ENCODE data around the gene SPATA16.
"Not testable (repeated sequence)": the region's sequence is repeated elsewhere in the genome, so short reads cannot be mapped to it uniquely, and the experiment has no call there.

The SPATA16 gene

GRCh38 chr3:172938788-172939187 is 202.2 kb downstream of the SPATA16 start:
- DNase-seq, result no peak

DNA sequence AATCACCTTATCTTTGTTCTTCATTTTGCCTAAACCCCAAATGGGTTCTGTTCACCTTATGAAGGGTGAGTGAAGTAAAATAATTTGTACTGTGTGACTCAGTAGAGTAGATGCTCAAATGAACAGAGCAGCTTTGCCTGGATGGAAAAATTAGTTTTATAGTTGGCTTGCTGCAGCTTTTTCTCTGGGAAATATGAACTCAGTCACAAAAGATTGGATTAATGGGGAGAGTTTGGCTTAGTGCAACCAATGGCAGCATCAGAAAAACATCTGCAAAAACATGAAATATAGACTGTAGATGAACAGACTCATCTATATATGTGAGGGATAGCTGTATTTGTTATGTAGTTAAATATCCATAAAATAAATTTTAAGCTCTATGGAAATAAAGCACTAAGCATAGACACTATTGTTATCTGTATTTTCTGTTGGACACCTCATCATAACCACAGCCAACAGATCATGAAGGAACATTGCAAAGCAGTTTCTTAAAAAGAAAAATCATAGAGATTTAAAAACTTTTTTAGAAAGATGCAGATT is 209.2 kb downstream of the SPATA16 start:
- no peak for DNase-seq

DNA sequence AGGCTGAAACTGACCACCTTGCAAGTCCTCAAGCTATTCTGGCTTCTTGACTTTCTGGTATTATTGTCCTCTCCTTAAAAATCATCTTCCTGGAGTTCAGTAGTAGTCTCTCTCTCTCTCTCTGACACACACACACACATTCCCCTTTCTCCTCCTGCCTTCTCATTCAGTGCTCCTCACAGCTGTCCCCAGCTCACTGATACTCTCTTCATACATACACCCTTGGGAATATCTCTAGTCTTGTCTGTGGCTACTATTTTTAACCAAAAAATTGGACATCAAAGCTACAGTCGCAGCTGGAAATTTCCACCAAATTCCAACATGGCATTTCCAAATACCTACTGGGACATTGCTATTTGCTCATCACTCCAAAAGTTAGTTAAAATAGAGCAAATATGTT is 211.6 kb downstream of the SPATA16 start:
- no peak for DNase-seq

DNA sequence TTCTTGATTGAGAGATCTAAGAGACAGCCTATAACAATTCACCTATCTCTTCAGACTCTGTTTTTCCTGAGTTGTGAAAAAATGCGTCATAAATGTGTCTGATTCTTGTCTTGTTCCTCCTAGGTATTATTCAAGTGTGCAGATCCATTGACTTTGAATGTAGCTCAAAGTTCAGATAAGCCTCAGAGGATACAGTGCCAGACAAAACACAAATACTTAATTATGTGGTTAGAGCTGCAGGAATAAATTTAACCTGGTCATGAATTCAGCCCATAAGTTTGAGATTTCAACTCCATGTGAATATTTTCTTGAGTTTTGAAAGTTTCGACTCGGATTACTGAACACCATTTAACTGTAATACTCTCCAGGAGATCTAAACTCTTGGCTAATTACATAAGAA is 216.5 kb downstream of the SPATA16 start:
- DNase-seq, result no peak

DNA sequence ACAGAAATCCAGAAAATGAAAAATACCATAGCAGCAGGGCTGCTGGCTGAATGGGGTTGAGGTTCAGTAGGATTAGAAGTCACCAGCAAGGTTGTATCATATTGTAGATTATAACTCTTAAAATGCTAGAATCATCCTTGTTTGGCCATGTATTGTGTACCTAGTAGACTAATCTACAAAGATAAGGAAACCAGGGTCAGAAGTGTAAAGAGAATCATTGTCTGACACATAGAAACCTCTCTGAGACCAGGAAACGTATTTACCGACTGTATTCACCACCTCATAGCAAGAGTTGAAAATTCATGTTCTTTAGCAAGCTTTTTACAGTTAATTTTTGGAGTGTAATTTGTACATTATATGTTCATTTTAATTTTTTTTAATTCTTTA is 221.7 kb downstream of the SPATA16 start:
- no peak for DNase-seq

GRCh38 chr3:172918568-172919296 is 222.3 kb downstream of the SPATA16 start:
- no peak for DNase-seq

DNA sequence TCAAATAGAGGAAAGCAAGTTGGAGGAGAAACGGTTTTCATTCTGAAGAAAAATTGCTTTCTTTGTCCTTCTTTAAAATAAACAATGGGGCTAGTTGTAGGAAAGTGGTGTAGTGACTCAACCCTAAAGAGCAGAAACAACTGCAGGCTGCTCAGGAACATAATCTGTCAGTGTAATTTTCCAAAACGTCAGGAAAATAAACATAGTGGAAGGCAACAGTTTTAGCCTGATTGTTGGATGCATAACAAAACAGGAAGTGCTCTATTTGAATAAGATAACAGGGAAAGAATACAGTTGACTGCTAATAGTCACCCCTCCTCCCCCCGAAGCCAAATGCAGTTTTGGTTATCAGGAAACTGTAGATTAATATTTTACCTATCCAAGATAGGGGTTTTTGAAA is 222.9 kb downstream of the SPATA16 start:
- no peak for DNase-seq

DNA sequence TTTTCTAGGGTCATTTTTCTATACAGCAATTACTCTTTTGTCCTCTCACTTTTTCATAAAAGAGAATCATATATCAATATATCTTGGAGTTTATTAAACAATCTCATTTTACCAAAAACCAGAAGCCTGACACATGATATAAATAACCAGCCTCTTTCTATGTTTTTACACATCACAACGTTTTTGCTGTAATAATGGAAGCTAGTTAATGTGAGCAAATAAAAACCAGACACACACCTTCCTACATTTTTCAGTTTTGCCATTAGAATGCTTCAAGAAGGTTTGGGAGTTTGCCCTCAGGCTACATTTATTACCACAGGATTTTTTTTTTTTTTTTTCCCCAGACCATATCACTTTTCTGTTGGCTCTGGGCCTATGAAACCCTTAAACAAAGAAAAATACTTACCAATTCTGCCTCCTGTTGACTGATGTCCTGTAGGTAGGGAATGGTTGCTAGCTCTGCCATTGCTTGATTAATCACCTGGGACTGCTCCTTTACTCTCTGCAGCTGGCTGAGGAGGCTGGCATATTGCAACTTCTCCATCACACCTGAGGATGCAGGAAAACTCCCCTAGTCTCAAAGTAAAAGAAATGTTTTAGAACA is 225.0 kb downstream of the SPATA16 start:
- no peak for DNase-seq

DNA sequence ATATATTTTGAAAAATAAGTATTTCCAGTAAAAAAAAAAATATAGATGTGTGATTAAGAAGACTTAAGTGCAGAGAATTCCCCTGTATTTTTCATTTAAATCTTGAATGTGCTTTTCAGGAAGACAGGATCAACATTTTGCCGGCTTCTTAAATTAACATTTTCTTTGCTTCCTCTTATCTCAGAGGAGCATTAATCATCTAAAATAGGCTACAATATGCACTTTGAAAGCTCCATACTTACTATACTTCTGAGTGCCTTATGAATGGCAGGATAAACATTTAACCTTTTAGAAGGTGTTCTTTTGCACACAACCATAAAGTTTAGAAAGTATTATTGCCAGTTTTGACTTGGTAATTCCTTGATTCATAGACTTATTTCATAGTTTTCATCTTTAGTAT is 226.2 kb downstream of the SPATA16 start:
- no peak for DNase-seq

DNA sequence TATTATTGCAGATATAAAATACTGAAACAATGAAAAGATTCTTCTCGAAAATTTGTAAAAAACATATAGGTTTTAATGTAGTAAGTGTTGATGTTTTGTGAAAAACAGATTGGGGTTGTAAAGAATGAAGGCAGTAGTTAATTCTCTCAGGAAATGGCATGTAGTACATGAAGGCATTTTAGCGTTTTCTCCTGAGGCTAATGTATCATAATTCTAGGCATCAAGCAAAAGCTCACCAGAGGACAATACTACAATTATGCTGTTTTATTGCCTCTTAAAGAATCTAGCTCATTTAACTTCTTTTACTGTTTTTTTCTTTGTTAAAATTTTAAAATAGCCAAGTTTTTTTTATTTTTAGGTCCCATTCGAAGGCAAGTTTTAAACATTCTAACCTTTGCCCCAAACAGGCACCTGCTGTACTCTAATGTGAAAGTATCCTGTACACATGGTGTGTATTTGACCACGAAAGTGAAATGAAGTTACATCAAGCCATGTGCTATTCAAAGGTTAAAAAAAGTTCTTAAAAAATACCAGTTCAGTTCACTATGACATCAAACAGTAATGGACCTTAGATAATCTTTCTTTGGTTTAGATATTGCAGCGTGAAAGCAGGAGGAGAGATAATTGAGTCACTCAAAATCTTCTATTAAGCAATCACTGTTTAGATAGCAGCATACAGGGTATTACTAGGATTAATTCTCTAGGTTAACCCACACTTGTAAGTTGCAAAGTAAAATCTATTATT is 227.0 kb downstream of the SPATA16 start:
- DNase-seq, result no peak

- DNase-seq, result no peak
Observed at GRCh38 chr3:172911142-172911541, 229.9 kb downstream of the SPATA16 start.

DNA sequence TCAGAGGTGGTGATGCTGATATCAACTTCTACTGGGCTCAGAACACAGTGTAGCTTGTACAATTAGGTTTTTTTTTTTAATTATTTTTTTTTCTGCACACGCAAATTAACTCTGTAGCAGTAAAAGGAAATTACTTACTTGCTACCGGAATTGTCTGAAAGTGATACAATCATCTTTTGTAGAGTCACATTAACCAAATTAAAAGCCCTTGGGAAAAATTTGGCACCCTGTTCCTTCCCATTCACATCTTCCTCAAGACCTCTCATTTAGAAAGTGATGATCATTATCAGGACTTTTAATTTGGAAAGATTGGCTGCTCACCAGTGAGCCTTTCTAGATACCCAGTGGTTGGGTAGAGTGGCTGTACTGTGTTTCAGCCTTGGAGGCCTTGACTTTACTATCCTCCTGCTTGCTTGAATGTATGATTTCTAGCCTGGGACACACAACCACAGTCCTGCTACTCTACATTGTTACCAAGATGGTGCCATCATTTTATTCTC is 232.2 kb downstream of the SPATA16 start:
- DNase-seq, result no peak

DNA sequence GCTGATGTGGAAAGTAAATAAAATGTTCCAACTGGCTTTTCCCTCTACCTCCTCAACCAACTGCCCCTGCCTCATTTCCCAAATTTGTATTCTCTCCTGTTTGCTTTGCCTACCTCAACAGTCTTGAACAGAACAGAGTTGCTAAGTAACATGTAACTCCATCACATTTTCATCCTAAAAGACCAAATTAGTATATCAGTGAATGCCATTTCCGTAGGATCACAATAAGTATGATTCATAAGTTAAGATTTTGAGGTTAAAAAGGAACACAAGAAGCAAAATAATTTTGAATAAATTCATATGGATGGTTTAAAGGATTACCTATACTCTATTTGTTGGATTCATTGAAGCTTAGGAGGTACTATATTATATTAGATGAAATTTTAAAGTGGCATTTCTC is 235.6 kb downstream of the SPATA16 start:
- DNase-seq, result no peak

DNA sequence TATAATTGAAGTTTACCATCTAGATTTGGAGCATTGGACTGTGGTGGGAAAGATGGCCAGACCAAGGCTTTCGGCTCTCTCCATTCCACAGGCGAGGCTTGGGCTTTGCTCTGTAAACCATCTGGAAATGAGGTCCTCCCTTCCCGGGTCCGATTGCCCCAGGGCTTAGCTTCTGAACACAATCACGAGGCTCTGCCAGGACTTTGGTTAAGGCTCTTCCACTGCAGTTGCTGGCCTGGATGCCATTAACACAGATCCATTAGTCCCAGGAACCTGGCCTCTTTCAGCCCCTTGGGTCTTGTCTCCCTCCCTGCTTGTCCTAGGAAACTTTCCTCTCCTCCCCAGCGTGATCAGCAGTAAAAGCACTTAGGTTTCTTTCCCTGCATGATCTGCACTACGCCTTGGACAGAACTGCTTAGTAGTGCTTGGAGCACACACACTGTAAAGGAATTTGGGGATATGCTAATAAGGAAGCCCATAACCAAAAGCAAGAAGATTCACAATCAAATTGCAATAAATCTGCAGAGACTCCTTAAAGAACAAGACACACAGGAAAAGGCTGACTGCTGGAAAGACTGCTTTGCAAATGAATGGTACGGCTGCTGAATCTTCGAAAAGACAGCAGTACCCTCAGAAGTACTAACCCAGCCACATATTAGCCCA is 236.2 kb downstream of the SPATA16 start:
- no peak for DNase-seq

GRCh38 chr3:172903642-172904320 is 237.3 kb downstream of the SPATA16 start:
- DNase-seq, result no peak

GRCh38 chr3:172892158-172892557 is 248.9 kb downstream of the SPATA16 start:
- no peak for DNase-seq

DNA sequence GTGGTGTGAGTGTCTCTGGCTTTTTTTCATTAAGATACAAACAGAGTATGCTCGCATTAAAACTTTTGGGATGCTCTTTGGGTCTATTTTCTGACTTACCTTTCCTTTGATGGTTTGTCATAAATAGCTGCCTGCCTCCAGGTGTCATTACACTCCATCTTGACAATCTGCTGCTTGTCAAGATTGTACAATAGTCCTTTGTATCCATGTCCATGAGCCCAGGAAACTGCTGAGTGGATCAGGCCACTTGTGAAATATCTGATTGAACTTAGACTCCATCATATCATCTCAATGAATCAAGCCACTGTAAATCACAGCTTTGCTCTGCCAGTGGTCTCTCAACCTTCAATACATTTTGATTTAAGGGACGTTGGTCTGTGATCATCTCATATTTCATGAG is 255.3 kb downstream of the SPATA16 start:
- DNase-seq, result no peak

DNA sequence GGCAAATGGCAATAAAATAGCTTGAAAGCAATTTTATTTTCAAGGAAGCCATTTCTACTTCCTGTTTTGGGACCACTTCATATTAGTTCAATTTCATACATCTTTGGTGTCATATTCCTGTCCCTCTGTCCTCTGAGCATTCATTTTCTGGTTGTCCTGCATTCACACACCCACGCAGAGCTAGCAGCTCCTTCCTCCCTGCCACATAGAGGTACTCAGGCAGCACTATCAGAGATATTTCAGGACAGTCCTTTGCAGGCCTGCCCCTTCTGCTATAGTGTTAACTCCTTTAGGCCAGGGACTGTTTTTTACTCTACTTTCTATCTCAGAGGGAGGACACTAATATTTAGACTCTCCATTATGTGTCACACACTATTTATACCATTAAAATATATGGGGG is 258.5 kb downstream of the SPATA16 start:
- no peak for DNase-seq

DNA sequence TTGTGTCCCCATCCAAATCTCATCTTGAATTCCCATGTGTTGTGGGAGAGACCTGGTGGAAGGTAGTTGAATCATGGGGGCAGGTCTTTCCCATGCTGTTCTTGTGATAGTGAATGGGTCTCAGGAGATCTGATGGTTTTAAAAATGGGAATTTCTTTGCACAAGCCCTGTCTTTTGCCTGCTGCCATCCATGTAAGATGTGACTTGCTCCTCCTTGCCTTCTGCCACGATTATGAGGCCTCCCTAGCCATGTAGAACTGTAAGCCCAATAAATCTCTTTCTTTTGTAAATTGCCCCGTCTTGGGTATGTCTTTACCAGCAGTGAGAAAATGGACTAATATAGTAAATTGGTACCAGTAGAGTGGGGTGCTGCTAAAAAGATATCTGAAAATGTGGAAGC is 261.7 kb downstream of the SPATA16 start:
- DNase-seq, result not testable (repeated sequence)

- no peak for DNase-seq
Observed at GRCh38 chr3:172877011-172877410, 264.0 kb downstream of the SPATA16 start.

GRCh38 chr3:172876297-172876696 is 264.7 kb downstream of the SPATA16 start:
- no peak for DNase-seq

- no peak for DNase-seq
Observed at GRCh38 chr3:172875039-172875438, 266.0 kb downstream of the SPATA16 start.

All from activated CD4-positive, alpha-beta T cell treated with anti-CD3 and anti-CD28 coated beads, Interleukin-2, amount 50 U/mL, for 4 hours (primary cell).